Caco-2 (cell line): ENCODE results near the gene SAMMSON. TPM values are rescaled to one million over a fixed set of nuclear protein-coding genes. Genes with fewer than 3 reads are reported as not detected.

Source experiments
- BruUV-seq: library from RNA; stranded (reverse); fragments of 400-500 nt; replicated peaks from 2 replicates; lab custom pipeline; 2021; lab: Mats Ljungman, UMichigan
- CTCF ChIA-PET: fragments of 300-600 bp; sonication (Branson Sonifier 250); formaldehyde crosslinking; loops from one replicate; lab custom pipeline; 2022; ENCODE audit warnings: antibody characterized with exemption; lab: Charles Lee
- POLR2A ChIA-PET: fragments of 300-600 bp; sonication (Branson Sonifier 250); formaldehyde crosslinking; loops from one replicate; lab custom pipeline; 2022; ENCODE audit warnings: antibody characterized with exemption; lab: Charles Lee
- DNase-seq, 2 experiments: peaks; one replicate each; pipeline versions ENCODE4 v3.0.0 to v3.0.0-alpha.2; 2020 to 2022
- H3K27me3 ChIP-seq: replicated peaks from 2 replicates; pipeline ENCODE4 v1.6.0; 2011; ENCODE audit warnings: low read length; ENCODE audit not compliant: control insufficient read depth, insufficient read depth
- H3K36me3 ChIP-seq: 2 replicates; pipeline ENCODE4 v1.5.1; 2011; ENCODE audit warnings: low read length; ENCODE audit not compliant: control insufficient read depth, insufficient read depth
- H3K4me1 ChIP-seq: fragments of 250-450 bp; sonication (Bioruptor Pico); 2 replicates; pipeline ENCODE4 v1.5.1; 2020; ENCODE audit warnings: mild to moderate bottlenecking
- H3K4me3 ChIP-seq: 2 replicates; pipeline ENCODE4 v1.5.1; 2011; ENCODE audit warnings: low read depth, mild to moderate bottlenecking, control low read depth, low read length
- H3K9me3 ChIP-seq: fragments of 250-450 bp; sonication (Bioruptor Pico); 2 replicates; pipeline ENCODE4 v1.5.1; 2020; ENCODE audit warnings: mild to moderate bottlenecking, moderate library complexity
- H3K27ac Mint-ChIP-seq: one replicate; pipeline ENCODE4 v1.8.0; 2022; ENCODE audit warnings: mixed read lengths; ENCODE audit not compliant: unreplicated experiment
- H3K27me3 Mint-ChIP-seq: one replicate; pipeline ENCODE4 v1.8.0; 2022; ENCODE audit warnings: mixed read lengths; ENCODE audit not compliant: insufficient read depth, unreplicated experiment
- H3K36me3 Mint-ChIP-seq: one replicate; pipeline ENCODE4 v1.8.0; 2022; ENCODE audit warnings: mild to moderate bottlenecking, mixed read lengths; ENCODE audit not compliant: insufficient read depth, unreplicated experiment
- H3K4me1 Mint-ChIP-seq: one replicate; pipeline ENCODE4 v1.8.0; 2022; ENCODE audit warnings: low read depth, mixed read lengths; ENCODE audit not compliant: unreplicated experiment
- H3K4me3 Mint-ChIP-seq: one replicate; pipeline ENCODE4 v1.8.0; 2022; ENCODE audit warnings: mild to moderate bottlenecking, moderate library complexity, mixed read lengths; ENCODE audit not compliant: unreplicated experiment
- H3K9me3 Mint-ChIP-seq: one replicate; pipeline ENCODE4 v1.8.0; 2022; ENCODE audit warnings: mixed read lengths; ENCODE audit not compliant: unreplicated experiment
- intact Hi-C: fragments of 100-400 bp; cut with micrococcal nuclease; formaldehyde crosslinking; loops from one replicate; pipeline ENCODE4 v1.10.0; 2022; ENCODE audit not compliant: unreplicated experiment
- total RNA-seq: library from RNA; stranded (reverse); gene quantifications from 2 replicates; pipeline ENCODE4 v1.2.3, GENCODE V29; 2022
- TF ChIP-seq, protein P1 (sequence below), 2 experiments: fragments of 200-600 bp in 1 of 2; IDR thresholded peaks; 1 replicate in 1 of 2; 2 replicates in 1 of 2; pipeline versions ENCODE4 v1.5.1 to v1.8.0; 2011 to 2022; ENCODE audit warnings: antibody characterized with exemption in 1 of 2, control low read depth in 1 of 2, inconsistent platforms in 1 of 2, low read depth in 1 of 2, low read length in 1 of 2, mild to moderate bottlenecking in 1 of 2, moderate library complexity in 1 of 2; ENCODE audit not compliant: insufficient read depth in 1 of 2, severe bottlenecking in 1 of 2, unreplicated experiment in 1 of 2

The SAMMSON gene
- total RNA-seq, 1 experiment from 2014 or later, result not detected

DNA sequence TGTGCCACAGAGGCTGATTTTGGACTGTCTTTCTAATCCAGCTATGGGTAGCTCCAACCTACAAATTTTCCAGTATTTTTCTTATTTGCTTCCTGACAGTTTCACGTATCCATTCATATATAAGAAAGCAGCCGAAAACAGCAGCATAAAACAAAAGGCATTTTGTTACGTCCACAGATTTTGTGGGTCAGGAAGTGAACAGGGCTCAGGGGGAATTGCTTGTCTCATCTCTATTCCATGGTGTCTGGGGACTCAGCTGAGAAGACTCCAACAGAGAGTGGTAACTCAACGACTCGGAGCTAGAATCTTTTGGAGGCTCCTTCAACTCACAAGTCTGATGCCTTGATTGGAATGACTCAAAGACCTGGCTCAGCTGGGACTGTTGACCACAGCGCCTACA lies 11.7 kb upstream of the SAMMSON start:
- H3K36me3 ChIP-seq, result no peaks in the 10 kb centered on the region
- H3K4me1 ChIP-seq, result no peaks in the 10 kb centered on the region
- H3K4me3 Mint-ChIP-seq, result no peak overlapping the region
- TF ChIP-seq, protein P1, sequence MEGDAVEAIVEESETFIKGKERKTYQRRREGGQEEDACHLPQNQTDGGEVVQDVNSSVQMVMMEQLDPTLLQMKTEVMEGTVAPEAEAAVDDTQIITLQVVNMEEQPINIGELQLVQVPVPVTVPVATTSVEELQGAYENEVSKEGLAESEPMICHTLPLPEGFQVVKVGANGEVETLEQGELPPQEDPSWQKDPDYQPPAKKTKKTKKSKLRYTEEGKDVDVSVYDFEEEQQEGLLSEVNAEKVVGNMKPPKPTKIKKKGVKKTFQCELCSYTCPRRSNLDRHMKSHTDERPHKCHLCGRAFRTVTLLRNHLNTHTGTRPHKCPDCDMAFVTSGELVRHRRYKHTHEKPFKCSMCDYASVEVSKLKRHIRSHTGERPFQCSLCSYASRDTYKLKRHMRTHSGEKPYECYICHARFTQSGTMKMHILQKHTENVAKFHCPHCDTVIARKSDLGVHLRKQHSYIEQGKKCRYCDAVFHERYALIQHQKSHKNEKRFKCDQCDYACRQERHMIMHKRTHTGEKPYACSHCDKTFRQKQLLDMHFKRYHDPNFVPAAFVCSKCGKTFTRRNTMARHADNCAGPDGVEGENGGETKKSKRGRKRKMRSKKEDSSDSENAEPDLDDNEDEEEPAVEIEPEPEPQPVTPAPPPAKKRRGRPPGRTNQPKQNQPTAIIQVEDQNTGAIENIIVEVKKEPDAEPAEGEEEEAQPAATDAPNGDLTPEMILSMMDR (IDR thresholded peaks at IDR 0.05; ENCODE audit: insufficient read depth in 1 of 2, low read depth in 1 of 2, low read length in 1 of 2, severe bottlenecking in 1 of 2, unreplicated experiment in 1 of 2), result no peak
- no peaks in the 10 kb centered on the region for H3K36me3 Mint-ChIP-seq
- H3K9me3 ChIP-seq, result no peaks in the 10 kb centered on the region
- no TSS peak for BruUV-seq
- POLR2A ChIA-PET, result no interaction called here
- CTCF ChIA-PET, result no interaction called here
- no peak overlapping the region for H3K4me3 ChIP-seq
- intact Hi-C loops, result no loop called here
- no peak overlapping the region for H3K27ac Mint-ChIP-seq
- no peaks in the 10 kb centered on the region for H3K27me3 ChIP-seq
- H3K9me3 Mint-ChIP-seq, result no peaks in the 10 kb centered on the region
- no peak for DNase-seq
- H3K4me1 Mint-ChIP-seq, result no peaks in the 10 kb centered on the region
- peaks cover 4% of the 10 kb centered on the region for H3K27me3 Mint-ChIP-seq

- no TSS peak for BruUV-seq
- H3K4me3 ChIP-seq, result no peak overlapping the region
- H3K9me3 ChIP-seq, result no peaks in the 10 kb centered on the region
- intact Hi-C loops, result no loop called here
- ChIA-PET CTCF (no interaction called here), POLR2A (no interaction called here)
- no peaks in the 10 kb centered on the region for H3K4me1 ChIP-seq
- TF ChIP-seq, protein P1 (IDR thresholded peaks at IDR 0.05; ENCODE audit: insufficient read depth in 1 of 2, low read depth in 1 of 2, low read length in 1 of 2, severe bottlenecking in 1 of 2, unreplicated experiment in 1 of 2), result no peak
- H3K9me3 Mint-ChIP-seq, result no peaks in the 10 kb centered on the region
- DNase-seq, result no peak
- H3K36me3 Mint-ChIP-seq, result no peaks in the 10 kb centered on the region
- H3K36me3 ChIP-seq, result no peaks in the 10 kb centered on the region
- H3K27me3 Mint-ChIP-seq, result peaks cover 4% of the 10 kb centered on the region
- H3K27ac Mint-ChIP-seq, result no peak overlapping the region
- H3K4me3 Mint-ChIP-seq, result no peak overlapping the region
- H3K4me1 Mint-ChIP-seq, result no peaks in the 10 kb centered on the region
- no peaks in the 10 kb centered on the region for H3K27me3 ChIP-seq
Measured at GRCh38 chr3:69993757-69994156, 5.8 kb upstream of the SAMMSON start.

GRCh38 chr3:69994919-69995318 lies 4.6 kb upstream of the SAMMSON start:
- no peaks in the 10 kb centered on the region for H3K36me3 Mint-ChIP-seq
- no TSS peak for BruUV-seq
- no peak overlapping the region for H3K27ac Mint-ChIP-seq
- intact Hi-C loops, result no loop called here
- TF ChIP-seq, protein P1 (IDR thresholded peaks at IDR 0.05; ENCODE audit: insufficient read depth in 1 of 2, low read depth in 1 of 2, low read length in 1 of 2, severe bottlenecking in 1 of 2, unreplicated experiment in 1 of 2), result no peak
- H3K9me3 Mint-ChIP-seq, result no peaks in the 10 kb centered on the region
- Histone ChIP-seq H3K27me3 (no peaks in the 10 kb centered on the region), H3K9me3 (no peaks in the 10 kb centered on the region), H3K36me3 (no peaks in the 10 kb centered on the region), H3K4me1 (no peaks in the 10 kb centered on the region), H3K4me3 (no peak overlapping the region)
- ChIA-PET CTCF (no interaction called here), POLR2A (no interaction called here)
- DNase-seq, result no peak
- H3K4me1 Mint-ChIP-seq, result no peaks in the 10 kb centered on the region
- H3K4me3 Mint-ChIP-seq, result no peak overlapping the region
- H3K27me3 Mint-ChIP-seq, result peaks cover 10% of the 10 kb centered on the region
